ENCODE measurements around the gene BTAF1. TPM values are rescaled to one million over a fixed set of nuclear protein-coding genes. Genes with fewer than 3 reads are reported as not detected.

The BTAF1 gene
- total and polyA plus RNA-seq, 2 experiments from 2014 or later, result 30.4 to 55.7 TPM

DNA sequence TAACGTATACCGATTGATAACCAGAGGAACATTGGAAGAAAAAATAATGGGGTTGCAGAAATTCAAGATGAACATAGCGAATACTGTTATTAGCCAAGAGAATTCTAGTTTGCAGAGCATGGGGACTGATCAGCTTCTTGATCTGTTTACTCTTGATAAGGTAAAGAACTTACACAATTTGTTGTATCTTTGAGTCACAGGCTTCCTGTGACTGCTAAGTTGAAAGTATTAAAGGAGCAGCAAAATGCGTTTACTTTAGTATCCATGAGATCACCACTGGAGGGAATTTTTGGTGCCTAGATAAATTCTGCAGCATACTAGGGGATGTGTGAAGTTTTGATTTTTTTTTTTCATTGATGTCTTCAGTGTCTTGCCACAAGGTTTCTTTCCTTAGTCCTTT is 103.6 kb downstream of the BTAF1 start:
- H2AFZ ChIP-seq, result no peak overlapping the region
- TF ChIP-seq, protein P1, sequence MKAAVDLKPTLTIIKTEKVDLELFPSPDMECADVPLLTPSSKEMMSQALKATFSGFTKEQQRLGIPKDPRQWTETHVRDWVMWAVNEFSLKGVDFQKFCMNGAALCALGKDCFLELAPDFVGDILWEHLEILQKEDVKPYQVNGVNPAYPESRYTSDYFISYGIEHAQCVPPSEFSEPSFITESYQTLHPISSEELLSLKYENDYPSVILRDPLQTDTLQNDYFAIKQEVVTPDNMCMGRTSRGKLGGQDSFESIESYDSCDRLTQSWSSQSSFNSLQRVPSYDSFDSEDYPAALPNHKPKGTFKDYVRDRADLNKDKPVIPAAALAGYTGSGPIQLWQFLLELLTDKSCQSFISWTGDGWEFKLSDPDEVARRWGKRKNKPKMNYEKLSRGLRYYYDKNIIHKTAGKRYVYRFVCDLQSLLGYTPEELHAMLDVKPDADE (IDR thresholded peaks at IDR 0.05), result no peak
- H3K27me3 ChIP-seq (ENCODE audit: insufficient read depth), result no peaks in the 10 kb centered on the region
- peaks cover under 1% of the 10 kb centered on the region; the same call in 2 of the 3 replicates for H3K4me1 Mint-ChIP-seq
- H3K36me3 Mint-ChIP-seq (ENCODE audit: low read depth), result peaks cover 46% of the 10 kb centered on the region
- H3K27ac Mint-ChIP-seq, result no peak overlapping the region
- no peaks in the 10 kb centered on the region for H3K9me2 ChIP-seq (ENCODE audit: insufficient read depth)
- no peaks in the 10 kb centered on the region for H3K79me2 ChIP-seq (replicated peaks; ENCODE audit: insufficient read depth)
- peaks cover 12% of the 10 kb centered on the region for H3K36me3 ChIP-seq (ENCODE audit: insufficient read depth)
- DNase-seq (ENCODE audit: low spot score) (no peak), ATAC-seq (no peak)
- H3K4me3 Mint-ChIP-seq, result no peak overlapping the region
- peaks cover 2% of the 10 kb centered on the region for H3K27me3 Mint-ChIP-seq (ENCODE audit: insufficient read depth, low read depth, poor library complexity)
- no peaks in the 10 kb centered on the region for H3K9me3 Mint-ChIP-seq
- no peak overlapping the region for H3K4me2 ChIP-seq
- no peak overlapping the region for H3K27ac ChIP-seq (ENCODE audit: low read depth)
- no peak overlapping the region for H3K4me3 ChIP-seq
- H4K20me1 ChIP-seq (replicated peaks; ENCODE audit: insufficient read depth), result 0 out of 2 replicates have a peak, but pooled peaks cover 1% of the 10 kb centered on the region
- no peaks in the 10 kb centered on the region for H3F3A ChIP-seq (replicated peaks; ENCODE audit: low read depth)
- peaks cover 2% of the 10 kb centered on the region for H3K4me1 ChIP-seq (ENCODE audit: insufficient read depth)

DNA sequence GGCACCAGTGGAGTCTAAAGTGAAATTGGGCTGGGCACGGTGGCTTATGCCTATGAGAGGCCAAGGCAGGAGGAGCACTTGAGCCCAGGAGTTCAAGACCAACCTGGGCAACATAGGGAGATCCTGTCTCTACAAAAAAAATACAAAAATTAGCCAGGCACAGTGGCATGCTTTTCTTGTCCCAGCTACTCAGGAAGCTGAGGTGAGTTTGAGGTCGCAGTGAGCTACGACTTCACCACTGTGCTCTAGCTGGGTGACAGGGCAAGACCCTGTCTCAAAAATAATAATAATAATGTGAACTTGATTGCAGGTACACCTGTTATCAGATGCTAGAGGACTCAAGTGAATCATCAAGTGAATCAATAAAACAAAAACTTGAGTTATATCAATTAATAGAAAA is 108.0 kb downstream of the BTAF1 start:
- H3K4me3 Mint-ChIP-seq, result no peak overlapping the region
- H3K27ac Mint-ChIP-seq, result no peak overlapping the region
- peaks cover 20% of the 10 kb centered on the region for H3K4me1 Mint-ChIP-seq
- H3K9me3 Mint-ChIP-seq, result no peaks in the 10 kb centered on the region
- peaks cover 15% of the 10 kb centered on the region for H3K4me1 ChIP-seq (ENCODE audit: insufficient read depth)
- no peak overlapping the region for H3K27ac ChIP-seq (ENCODE audit: low read depth)
- H3K27me3 Mint-ChIP-seq (ENCODE audit: insufficient read depth, low read depth, poor library complexity), result peaks cover 4% of the 10 kb centered on the region
- H3K4me3 ChIP-seq, result no peak overlapping the region
- H3K9me2 ChIP-seq (ENCODE audit: insufficient read depth), result no peaks in the 10 kb centered on the region
- no peaks in the 10 kb centered on the region; the same call in 1 of the 2 replicates for H3K36me3 ChIP-seq (ENCODE audit: insufficient read depth)
- H2AFZ ChIP-seq, result no peak overlapping the region
- H3K27me3 ChIP-seq (ENCODE audit: insufficient read depth), result no peaks in the 10 kb centered on the region
- H3F3A ChIP-seq (replicated peaks; ENCODE audit: low read depth), result no peaks in the 10 kb centered on the region
- H3K4me2 ChIP-seq, result no peak overlapping the region
- no peaks in the 10 kb centered on the region for H3K79me2 ChIP-seq (replicated peaks; ENCODE audit: insufficient read depth)
- DNase-seq (ENCODE audit: low spot score) (no peak), ATAC-seq (no peak)
- no peaks in the 10 kb centered on the region for H4K20me1 ChIP-seq (replicated peaks; ENCODE audit: insufficient read depth)
- peaks cover 32% of the 10 kb centered on the region for H3K36me3 Mint-ChIP-seq (ENCODE audit: low read depth)
- TF ChIP-seq STAT1 (IDR thresholded peaks at IDR 0.05; ENCODE audit: unreplicated experiment), result no peak
- no peak for TF ChIP-seq JUNB (IDR thresholded peaks at IDR 0.05; ENCODE audit: unreplicated experiment)
- TF ChIP-seq, protein P2, sequence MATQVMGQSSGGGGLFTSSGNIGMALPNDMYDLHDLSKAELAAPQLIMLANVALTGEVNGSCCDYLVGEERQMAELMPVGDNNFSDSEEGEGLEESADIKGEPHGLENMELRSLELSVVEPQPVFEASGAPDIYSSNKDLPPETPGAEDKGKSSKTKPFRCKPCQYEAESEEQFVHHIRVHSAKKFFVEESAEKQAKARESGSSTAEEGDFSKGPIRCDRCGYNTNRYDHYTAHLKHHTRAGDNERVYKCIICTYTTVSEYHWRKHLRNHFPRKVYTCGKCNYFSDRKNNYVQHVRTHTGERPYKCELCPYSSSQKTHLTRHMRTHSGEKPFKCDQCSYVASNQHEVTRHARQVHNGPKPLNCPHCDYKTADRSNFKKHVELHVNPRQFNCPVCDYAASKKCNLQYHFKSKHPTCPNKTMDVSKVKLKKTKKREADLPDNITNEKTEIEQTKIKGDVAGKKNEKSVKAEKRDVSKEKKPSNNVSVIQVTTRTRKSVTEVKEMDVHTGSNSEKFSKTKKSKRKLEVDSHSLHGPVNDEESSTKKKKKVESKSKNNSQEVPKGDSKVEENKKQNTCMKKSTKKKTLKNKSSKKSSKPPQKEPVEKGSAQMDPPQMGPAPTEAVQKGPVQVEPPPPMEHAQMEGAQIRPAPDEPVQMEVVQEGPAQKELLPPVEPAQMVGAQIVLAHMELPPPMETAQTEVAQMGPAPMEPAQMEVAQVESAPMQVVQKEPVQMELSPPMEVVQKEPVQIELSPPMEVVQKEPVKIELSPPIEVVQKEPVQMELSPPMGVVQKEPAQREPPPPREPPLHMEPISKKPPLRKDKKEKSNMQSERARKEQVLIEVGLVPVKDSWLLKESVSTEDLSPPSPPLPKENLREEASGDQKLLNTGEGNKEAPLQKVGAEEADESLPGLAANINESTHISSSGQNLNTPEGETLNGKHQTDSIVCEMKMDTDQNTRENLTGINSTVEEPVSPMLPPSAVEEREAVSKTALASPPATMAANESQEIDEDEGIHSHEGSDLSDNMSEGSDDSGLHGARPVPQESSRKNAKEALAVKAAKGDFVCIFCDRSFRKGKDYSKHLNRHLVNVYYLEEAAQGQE (IDR thresholded peaks at IDR 0.05; ENCODE audit: unreplicated experiment), result no peak
- TF ChIP-seq, protein P3, sequence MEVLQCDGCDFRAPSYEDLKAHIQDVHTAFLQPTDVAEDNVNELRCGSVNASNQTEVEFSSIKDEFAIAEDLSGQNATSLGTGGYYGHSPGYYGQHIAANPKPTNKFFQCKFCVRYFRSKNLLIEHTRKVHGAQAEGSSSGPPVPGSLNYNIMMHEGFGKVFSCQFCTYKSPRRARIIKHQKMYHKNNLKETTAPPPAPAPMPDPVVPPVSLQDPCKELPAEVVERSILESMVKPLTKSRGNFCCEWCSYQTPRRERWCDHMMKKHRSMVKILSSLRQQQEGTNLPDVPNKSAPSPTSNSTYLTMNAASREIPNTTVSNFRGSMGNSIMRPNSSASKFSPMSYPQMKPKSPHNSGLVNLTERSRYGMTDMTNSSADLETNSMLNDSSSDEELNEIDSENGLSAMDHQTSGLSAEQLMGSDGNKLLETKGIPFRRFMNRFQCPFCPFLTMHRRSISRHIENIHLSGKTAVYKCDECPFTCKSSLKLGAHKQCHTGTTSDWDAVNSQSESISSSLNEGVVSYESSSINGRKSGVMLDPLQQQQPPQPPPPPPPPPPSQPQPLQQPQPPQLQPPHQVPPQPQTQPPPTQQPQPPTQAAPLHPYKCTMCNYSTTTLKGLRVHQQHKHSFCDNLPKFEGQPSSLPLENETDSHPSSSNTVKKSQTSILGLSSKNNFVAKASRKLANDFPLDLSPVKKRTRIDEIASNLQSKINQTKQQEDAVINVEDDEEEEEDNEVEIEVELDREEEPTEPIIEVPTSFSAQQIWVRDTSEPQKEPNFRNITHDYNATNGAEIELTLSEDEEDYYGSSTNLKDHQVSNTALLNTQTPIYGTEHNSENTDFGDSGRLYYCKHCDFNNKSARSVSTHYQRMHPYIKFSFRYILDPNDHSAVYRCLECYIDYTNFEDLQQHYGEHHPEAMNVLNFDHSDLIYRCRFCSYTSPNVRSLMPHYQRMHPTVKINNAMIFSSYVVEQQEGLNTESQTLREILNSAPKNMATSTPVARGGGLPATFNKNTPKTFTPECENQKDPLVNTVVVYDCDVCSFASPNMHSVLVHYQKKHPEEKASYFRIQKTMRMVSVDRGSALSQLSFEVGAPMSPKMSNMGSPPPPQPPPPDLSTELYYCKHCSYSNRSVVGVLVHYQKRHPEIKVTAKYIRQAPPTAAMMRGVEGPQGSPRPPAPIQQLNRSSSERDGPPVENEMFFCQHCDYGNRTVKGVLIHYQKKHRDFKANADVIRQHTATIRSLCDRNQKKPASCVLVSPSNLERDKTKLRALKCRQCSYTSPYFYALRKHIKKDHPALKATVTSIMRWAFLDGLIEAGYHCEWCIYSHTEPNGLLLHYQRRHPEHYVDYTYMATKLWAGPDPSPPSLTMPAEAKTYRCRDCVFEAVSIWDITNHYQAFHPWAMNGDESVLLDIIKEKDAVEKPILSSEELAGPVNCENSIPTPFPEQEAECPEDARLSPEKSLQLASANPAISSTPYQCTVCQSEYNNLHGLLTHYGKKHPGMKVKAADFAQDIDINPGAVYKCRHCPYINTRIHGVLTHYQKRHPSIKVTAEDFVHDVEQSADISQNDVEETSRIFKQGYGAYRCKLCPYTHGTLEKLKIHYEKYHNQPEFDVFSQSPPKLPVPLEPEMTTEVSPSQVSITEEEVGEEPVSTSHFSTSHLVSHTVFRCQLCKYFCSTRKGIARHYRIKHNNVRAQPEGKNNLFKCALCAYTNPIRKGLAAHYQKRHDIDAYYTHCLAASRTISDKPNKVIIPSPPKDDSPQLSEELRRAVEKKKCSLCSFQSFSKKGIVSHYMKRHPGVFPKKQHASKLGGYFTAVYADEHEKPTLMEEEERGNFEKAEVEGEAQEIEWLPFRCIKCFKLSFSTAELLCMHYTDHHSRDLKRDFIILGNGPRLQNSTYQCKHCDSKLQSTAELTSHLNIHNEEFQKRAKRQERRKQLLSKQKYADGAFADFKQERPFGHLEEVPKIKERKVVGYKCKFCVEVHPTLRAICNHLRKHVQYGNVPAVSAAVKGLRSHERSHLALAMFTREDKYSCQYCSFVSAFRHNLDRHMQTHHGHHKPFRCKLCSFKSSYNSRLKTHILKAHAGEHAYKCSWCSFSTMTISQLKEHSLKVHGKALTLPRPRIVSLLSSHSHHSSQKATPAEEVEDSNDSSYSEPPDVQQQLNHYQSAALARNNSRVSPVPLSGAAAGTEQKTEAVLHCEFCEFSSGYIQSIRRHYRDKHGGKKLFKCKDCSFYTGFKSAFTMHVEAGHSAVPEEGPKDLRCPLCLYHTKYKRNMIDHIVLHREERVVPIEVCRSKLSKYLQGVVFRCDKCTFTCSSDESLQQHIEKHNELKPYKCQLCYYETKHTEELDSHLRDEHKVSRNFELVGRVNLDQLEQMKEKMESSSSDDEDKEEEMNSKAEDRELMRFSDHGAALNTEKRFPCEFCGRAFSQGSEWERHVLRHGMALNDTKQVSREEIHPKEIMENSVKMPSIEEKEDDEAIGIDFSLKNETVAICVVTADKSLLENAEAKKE (CRISPR knock-in tag; IDR thresholded peaks at IDR 0.05), result no peak
- no peak for TF ChIP-seq POLR2AphosphoS5 (IDR thresholded peaks at IDR 0.05; ENCODE audit: low read depth)
- no peak for TF ChIP-seq EZH2 (IDR thresholded peaks at IDR 0.05; ENCODE audit: low read depth, unreplicated experiment)
- TF ChIP-seq, protein P1 (IDR thresholded peaks at IDR 0.05), result no peak
- no peak for TF ChIP-seq ZNF114 (CRISPR knock-in tag; IDR thresholded peaks at IDR 0.05)
- no peak for TF ChIP-seq NANOG (IDR thresholded peaks at IDR 0.05; ENCODE audit: borderline replicate concordance)
- TF ChIP-seq CREB1 (CRISPR knock-in tag; IDR thresholded peaks at IDR 0.05; ENCODE audit: low read depth), result no peak
- no peak for TF ChIP-seq EZH2phosphoT487 (IDR thresholded peaks at IDR 0.05; ENCODE audit: unreplicated experiment)

All from GM23338 (cell line).